GM19463 (cell line): Measurements from ENCODE around the gene SLC9A3.
"Not testable (repeated sequence)": the region's sequence is repeated elsewhere in the genome, so short reads cannot be mapped to it uniquely, and the experiment has no call there.

ENCODE experiments used
- ATAC-seq: cut with Tn5 transposase; IDR thresholded peaks from one replicate; pipeline ENCODE4 v1.9.1; 2021; ENCODE audit warnings: mild to moderate bottlenecking, moderate library complexity; ENCODE audit not compliant: unreplicated experiment

The SLC9A3 gene

GRCh38 chr5:491856-492155 is 32.4 kb downstream of the SLC9A3 start:
- ATAC-seq, result no peak

GRCh38 chr5:491119-491855 is 33.0 kb downstream of the SLC9A3 start:
- ATAC-seq, result no peak

- ATAC-seq, result no peak
Observed at GRCh38 chr5:490116-491106, 33.8 kb downstream of the SLC9A3 start.

GRCh38 chr5:489689-490080 is 34.6 kb downstream of the SLC9A3 start:
- ATAC-seq, result no peak

- no peak for ATAC-seq
Observed at GRCh38 chr5:488744-489688, 35.2 kb downstream of the SLC9A3 start.

GRCh38 chr5:488241-488640 is 36.0 kb downstream of the SLC9A3 start:
- ATAC-seq, result no peak

- ATAC-seq, result not testable (repeated sequence)
Observed at GRCh38 chr5:486597-486996, 37.7 kb downstream of the SLC9A3 start.

- ATAC-seq, result no peak
Observed at GRCh38 chr5:485946-486491, 38.2 kb downstream of the SLC9A3 start.

GRCh38 chr5:485113-485945 is 38.9 kb downstream of the SLC9A3 start:
- no peak for ATAC-seq

GRCh38 chr5:484556-484955 is 39.7 kb downstream of the SLC9A3 start:
- no peak for ATAC-seq

GRCh38 chr5:483434-484140 is 40.7 kb downstream of the SLC9A3 start:
- ATAC-seq, result no peak

GRCh38 chr5:483011-483410 is 41.2 kb downstream of the SLC9A3 start:
- ATAC-seq, result no peak

GRCh38 chr5:482506-482905 is 41.7 kb downstream of the SLC9A3 start:
- no peak for ATAC-seq

- no peak for ATAC-seq
Observed at GRCh38 chr5:482021-482420, 42.2 kb downstream of the SLC9A3 start.

- ATAC-seq, result no peak
Observed at GRCh38 chr5:481347-481746, 42.9 kb downstream of the SLC9A3 start.

- ATAC-seq, result no peak
Observed at GRCh38 chr5:479566-480319, 44.5 kb downstream of the SLC9A3 start.

GRCh38 chr5:478982-479535 is 45.2 kb downstream of the SLC9A3 start:
- ATAC-seq, result no peak

GRCh38 chr5:478369-478981 is 45.8 kb downstream of the SLC9A3 start:
- ATAC-seq, result no peak
